ENCODE measurements around the gene MCL1.

DNA sequence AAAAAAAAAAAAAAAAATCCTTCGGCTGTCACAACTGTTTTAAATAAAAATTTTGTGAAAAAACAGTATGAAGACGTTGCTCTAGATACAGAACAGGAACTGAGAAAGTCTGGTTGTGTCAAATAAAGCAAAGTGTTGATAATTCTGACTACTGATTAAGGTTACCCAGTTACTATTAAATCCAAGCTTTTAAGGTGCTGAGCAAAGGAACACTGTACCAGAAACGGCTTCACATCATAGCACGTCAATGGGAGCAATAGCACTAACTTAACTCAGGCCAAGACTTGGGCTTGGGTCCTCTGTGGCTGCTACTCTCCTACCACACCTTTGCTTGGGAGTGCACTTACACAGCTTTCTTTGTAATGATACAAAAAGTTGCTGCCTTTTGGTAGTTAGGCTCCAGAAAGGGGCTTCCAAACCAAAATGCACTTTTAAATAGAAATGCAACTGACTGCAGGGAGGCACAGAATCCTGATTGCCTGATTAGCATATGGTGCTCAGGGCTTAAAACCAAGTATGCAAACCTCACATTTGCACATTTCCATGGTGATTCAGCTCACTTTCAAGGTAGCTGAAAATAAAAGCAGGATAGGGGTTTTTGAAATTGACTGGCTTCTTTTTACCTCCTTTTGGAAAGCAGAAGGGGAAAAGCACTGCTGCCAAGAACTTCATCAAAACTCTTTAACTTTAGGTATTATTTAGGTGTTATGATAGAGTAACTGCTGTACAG lies 6.3 kb downstream of the MCL1 start:
- TF ChIP-seq CTCF (conservative IDR thresholded peaks at IDR 0.05 in 1 of 2, IDR thresholded peaks at IDR 0.05 in 1 of 2; ENCODE audit: low read depth in 1 of 2, low read length in 2 of 2) (no peak), EZH2 (IDR thresholded peaks at IDR 0.05; ENCODE audit: low read length, missing control alignments) (no peak)
